Trophoblast cell (in vitro differentiated cells and primary cell): Measurements from ENCODE around the gene GRPEL2.
A peak's percentile ranks its signal among the peaks of the same experiment; 100 is the strongest.
"Not testable (repeated sequence)": the region's sequence is repeated elsewhere in the genome, so short reads cannot be mapped to it uniquely, and the experiment has no call there.

Experiments used
- DNase-seq, 2 donors: peaks; one replicate each; pipeline ENCODE4 v3.0.0-alpha.2; 2016
- H2AFZ ChIP-seq: 2 replicates; pipeline ENCODE4 v1.6.1; 2013; ENCODE audit warnings: low read length, moderate library complexity, mild to moderate bottlenecking; ENCODE audit not compliant: insufficient read depth, poor library complexity
- H2AK5ac ChIP-seq: 2 replicates; pipeline ENCODE4 v1.6.1; 2013; ENCODE audit warnings: mild to moderate bottlenecking, low read length
- H2BK120ac ChIP-seq: 2 replicates; pipeline ENCODE4 v1.6.1; 2013; ENCODE audit warnings: low read length, mild to moderate bottlenecking, moderate library complexity; ENCODE audit not compliant: insufficient read depth, poor library complexity
- H2BK12ac ChIP-seq: 2 replicates; pipeline ENCODE4 v1.6.1; 2013; ENCODE audit warnings: mild to moderate bottlenecking, low read length, moderate library complexity
- H2BK5ac ChIP-seq: 2 replicates; pipeline ENCODE4 v1.6.1; 2013; ENCODE audit warnings: low read length, low read depth, moderate library complexity, mild to moderate bottlenecking; ENCODE audit not compliant: poor library complexity
- H3K14ac ChIP-seq: 2 replicates; pipeline ENCODE4 v1.6.1; 2013; ENCODE audit warnings: mild to moderate bottlenecking, low read length
- H3K18ac ChIP-seq: 2 replicates; pipeline ENCODE4 v1.6.1; 2013; ENCODE audit warnings: mild to moderate bottlenecking, low read length
- H3K23ac ChIP-seq: 2 replicates; pipeline ENCODE4 v1.6.1; 2013; ENCODE audit warnings: low read length
- H3K27ac ChIP-seq: 2 replicates; pipeline ENCODE4 v1.5.1; 2013; ENCODE audit warnings: low read depth, mild to moderate bottlenecking, inconsistent platforms, low read length, moderate library complexity
- H3K27me3 ChIP-seq: 2 replicates; pipeline ENCODE4 v1.6.1; 2013; ENCODE audit warnings: inconsistent platforms, mild to moderate bottlenecking, low read length, moderate library complexity; ENCODE audit not compliant: insufficient read depth
- H3K36me3 ChIP-seq, 2 experiments: 1 replicate in 1 of 2; 2 replicates in 1 of 2; pipeline ENCODE4 v1.6.1; 2013; ENCODE audit warnings: low read length in 2 of 2, mild to moderate bottlenecking in 2 of 2, moderate library complexity in 1 of 2; ENCODE audit not compliant: insufficient read depth in 2 of 2, control insufficient read depth in 1 of 2
- H3K4ac ChIP-seq: 2 replicates; pipeline ENCODE4 v1.6.1; 2013; ENCODE audit warnings: low read depth, mild to moderate bottlenecking, low read length, moderate library complexity
- H3K4me1 ChIP-seq, 2 experiments: 1 replicate in 1 of 2; 2 replicates in 1 of 2; pipeline ENCODE4 v1.6.1; 2013; ENCODE audit warnings: low read length in 2 of 2, mild to moderate bottlenecking in 2 of 2, moderate library complexity in 1 of 2; ENCODE audit not compliant: insufficient read depth in 2 of 2, control insufficient read depth in 1 of 2
- H3K4me2 ChIP-seq: 2 replicates; pipeline ENCODE4 v1.6.1; 2013; ENCODE audit warnings: inconsistent platforms, mild to moderate bottlenecking, low read length, moderate library complexity
- H3K4me3 ChIP-seq: 2 replicates; pipeline ENCODE4 v1.5.1; 2013; ENCODE audit warnings: mild to moderate bottlenecking, low read depth, low read length, inconsistent platforms
- H3K79me1 ChIP-seq: one replicate; pipeline ENCODE4 v1.6.1; 2013; ENCODE audit warnings: low read length
- H3K79me2 ChIP-seq: 2 replicates; pipeline ENCODE4 v1.6.1; 2013; ENCODE audit warnings: low read length, mild to moderate bottlenecking; ENCODE audit not compliant: control insufficient read depth, insufficient read depth, poor library complexity
- H3K9ac ChIP-seq: 2 replicates; pipeline ENCODE4 v1.6.1; 2013; ENCODE audit warnings: mild to moderate bottlenecking, low read length
- H3K9me3 ChIP-seq: 2 replicates; pipeline ENCODE4 v1.6.1; 2013; ENCODE audit warnings: low read depth, mild to moderate bottlenecking, control low read depth, inconsistent platforms, low read length; ENCODE audit not compliant: insufficient read depth
- H4K12ac ChIP-seq: 2 replicates; pipeline ENCODE4 v1.6.1; 2013; ENCODE audit warnings: low read depth, mild to moderate bottlenecking, low read length, moderate library complexity
- H4K8ac ChIP-seq: 2 replicates; pipeline ENCODE4 v1.6.1; 2013; ENCODE audit warnings: low read depth, mild to moderate bottlenecking, low read length, moderate library complexity
- H4K91ac ChIP-seq: one replicate; pipeline ENCODE4 v1.6.1; 2013; ENCODE audit warnings: low read depth, mild to moderate bottlenecking, low read length, moderate library complexity
- WGBS: extraction: QIAGEN DNeasy Blood & Tissue Kit; methylation state at CpG from one replicate; pipeline ENCODE4 v1.1.7; 2013; ENCODE audit warnings: missing lambda C conversion rate; ENCODE audit not compliant: insufficient read length, insufficient coverage; ENCODE audit errors: extremely low coverage; 5-methylcytosine and 5-hydroxymethylcytosine counted together

GRPEL2 gene

GRCh38 chr5:149391524-149391923 lies 46.2 kb downstream of the GRPEL2 start:
- no peak overlapping the region for H3K18ac ChIP-seq
- peaks cover 3% of the 10 kb centered on the region for H3K9me3 ChIP-seq
- H2BK120ac ChIP-seq, result no peak overlapping the region
- H2AK5ac ChIP-seq, result no peak overlapping the region
- H3K4me2 ChIP-seq, result no peak overlapping the region
- H3K27me3 ChIP-seq, result no peaks in the 10 kb centered on the region
- H3K4me1 ChIP-seq, result peaks cover 5 to 18% of the 10 kb centered on the region in 2 experiments
- no CpG with 5 or more reads among the region's 6 CpGs for WGBS
- no peak overlapping the region for H3K27ac ChIP-seq
- H4K12ac ChIP-seq, result no peak overlapping the region
- no peak overlapping the region for H2AFZ ChIP-seq
- no peak overlapping the region for H3K4me3 ChIP-seq
- no peak overlapping the region for H3K9ac ChIP-seq
- H4K91ac ChIP-seq, result no peak overlapping the region
- H3K36me3 ChIP-seq, result no peaks in the 10 kb centered on the region
- no peak overlapping the region for H2BK5ac ChIP-seq
- no peak overlapping the region for H2BK12ac ChIP-seq
- no peak overlapping the region for H4K8ac ChIP-seq
- DNase-seq, result no peak
- no peaks in the 10 kb centered on the region for H3K79me2 ChIP-seq
- no peak overlapping the region for H3K23ac ChIP-seq
- H3K14ac ChIP-seq, result no peak overlapping the region
- H3K79me1 ChIP-seq, result peaks cover 5% of the 10 kb centered on the region
- no peak overlapping the region for H3K4ac ChIP-seq

GRCh38 chr5:149392718-149393117 lies 47.4 kb downstream of the GRPEL2 start:
- peaks cover 3% of the 10 kb centered on the region for H3K9me3 ChIP-seq
- H3K36me3 ChIP-seq, result no peaks in the 10 kb centered on the region
- H3K18ac ChIP-seq, result no peak overlapping the region
- H3K14ac ChIP-seq, result no peak overlapping the region
- H4K12ac ChIP-seq, result no peak overlapping the region
- no peak overlapping the region for H2BK5ac ChIP-seq
- H3K27me3 ChIP-seq, result no peaks in the 10 kb centered on the region
- H2AFZ ChIP-seq, result no peak overlapping the region
- H3K4me2 ChIP-seq, result no peak overlapping the region
- no peak overlapping the region for H2BK12ac ChIP-seq
- no peak overlapping the region for H3K23ac ChIP-seq
- H3K4me3 ChIP-seq, result no peak overlapping the region
- peak in 1 of 2 donors; percentile 48 for DNase-seq
- no CpG with 5 or more reads among the region's 19 CpGs for WGBS
- no peak overlapping the region for H3K27ac ChIP-seq
- H3K4me1 ChIP-seq, result peaks cover 0 to 13% of the 10 kb centered on the region in 2 experiments
- no peak overlapping the region for H4K8ac ChIP-seq
- no peaks in the 10 kb centered on the region for H3K79me2 ChIP-seq
- no peak overlapping the region for H3K9ac ChIP-seq
- H2BK120ac ChIP-seq, result no peak overlapping the region
- no peak overlapping the region for H2AK5ac ChIP-seq
- H3K79me1 ChIP-seq, result peaks cover 2% of the 10 kb centered on the region
- no peak overlapping the region for H3K4ac ChIP-seq
- H4K91ac ChIP-seq, result no peak overlapping the region

GRCh38 chr5:149394996-149395395 lies 49.7 kb downstream of the GRPEL2 start:
- H3K79me1 ChIP-seq, H3K4me3 ChIP-seq, H4K91ac ChIP-seq, H3K36me3 ChIP-seq, H2AFZ ChIP-seq, H3K79me2 ChIP-seq, H3K4me2 ChIP-seq, H4K12ac ChIP-seq, H2BK5ac ChIP-seq, H3K9me3 ChIP-seq, H3K27me3 ChIP-seq, DNase-seq, H2AK5ac ChIP-seq, H3K27ac ChIP-seq, H3K18ac ChIP-seq, H2BK120ac ChIP-seq, H2BK12ac ChIP-seq, H3K4ac ChIP-seq, H3K4me1 ChIP-seq, H4K8ac ChIP-seq, H3K9ac ChIP-seq, H3K23ac ChIP-seq, H3K14ac ChIP-seq: not testable (repeated sequence)

GRCh38 chr5:149397530-149397929 lies 52.2 kb downstream of the GRPEL2 start:
- Histone ChIP-seq H4K91ac (no peak overlapping the region), H3K23ac (no peak overlapping the region), H3K4me1 (peaks cover 6 to 9% of the 10 kb centered on the region in 2 experiments), H2AFZ (no peak overlapping the region), H3K27me3 (no peaks in the 10 kb centered on the region), H3K4ac (no peak overlapping the region), H3K4me3 (no peak overlapping the region), H3K36me3 (no peaks in the 10 kb centered on the region), H2BK5ac (no peak overlapping the region), H3K14ac (no peak overlapping the region), H2BK12ac (no peak overlapping the region), H3K79me1 (no peaks in the 10 kb centered on the region), H4K8ac (no peak overlapping the region), H3K4me2 (no peak overlapping the region), H3K27ac (no peak overlapping the region), H3K9me3 (peaks cover 3% of the 10 kb centered on the region), H3K9ac (no peak overlapping the region), H2BK120ac (no peak overlapping the region), H2AK5ac (no peak overlapping the region), H3K79me2 (no peaks in the 10 kb centered on the region), H4K12ac (no peak overlapping the region), H3K18ac (no peak overlapping the region)
- DNase-seq, result peak in 1 of 2 donors; percentile 9
- WGBS, result no CpG with 5 or more reads among the region's 6 CpGs
